WERI-Rb-1 (cell line): ENCODE results near the gene CLECL1.

ENCODE experiments used
- DNase-seq: peaks from one replicate; pipeline ENCODE4 v3.0.0-alpha.2; 2020
- H3K27ac ChIP-seq: fragments of 250-450 bp; sonication (Bioruptor Pico); 2 replicates; pipeline ENCODE4 v1.5.1; 2020; ENCODE audit warnings: mild to moderate bottlenecking, moderate library complexity
- H3K27me3 ChIP-seq: fragments of 250-450 bp; sonication (Bioruptor Pico); 2 replicates; pipeline ENCODE4 v1.5.1; 2021; ENCODE audit warnings: mild to moderate bottlenecking, low read depth, moderate library complexity; ENCODE audit not compliant: insufficient read depth, severe bottlenecking
- H3K36me3 ChIP-seq: fragments of 250-450 bp; sonication (Bioruptor Pico); 2 replicates; pipeline ENCODE4 v1.5.1; 2020; ENCODE audit warnings: mild to moderate bottlenecking, moderate library complexity
- H3K4me3 ChIP-seq: 2 replicates; pipeline ENCODE4 v1.5.1; 2011; ENCODE audit warnings: low read depth, mild to moderate bottlenecking, control low read depth, low read length
- H3K9me3 ChIP-seq: fragments of 250-450 bp; sonication (Bioruptor Pico); 2 replicates; pipeline ENCODE4 v1.5.1; 2021; ENCODE audit warnings: mild to moderate bottlenecking, moderate library complexity; ENCODE audit not compliant: severe bottlenecking
- CTCF ChIP-seq: IDR thresholded peaks from 2 replicates; pipeline ENCODE4 v1.5.1; 2011; ENCODE audit warnings: low read depth, mild to moderate bottlenecking, control low read depth, inconsistent platforms, low read length

CLECL1 gene

GRCh38 chr12:9757433-9758025, 24.6 kb upstream of the CLECL1 start:
- H3K4me3 ChIP-seq: no peak overlapping the region
- TF ChIP-seq CTCF: no peak
- H3K9me3 ChIP-seq: no peaks in the 10 kb centered on the region
- H3K27me3 ChIP-seq: no peaks in the 10 kb centered on the region
- H3K27ac ChIP-seq: no peak overlapping the region
- no peaks in the 10 kb centered on the region for H3K36me3 ChIP-seq
- DNase-seq: no peak

- Histone ChIP-seq H3K27me3 (no peaks in the 10 kb centered on the region), H3K27ac (no peak overlapping the region), H3K36me3 (no peaks in the 10 kb centered on the region), H3K9me3 (no peaks in the 10 kb centered on the region), H3K4me3 (no peak overlapping the region)
- DNase-seq: no peak
- TF ChIP-seq CTCF: no peak
Observed at GRCh38 chr12:9756706-9757105, 23.8 kb upstream of the CLECL1 start.

GRCh38 chr12:9756170-9756569, 23.3 kb upstream of the CLECL1 start:
- Histone ChIP-seq H3K4me3 (no peak overlapping the region), H3K27ac (no peak overlapping the region), H3K36me3 (no peaks in the 10 kb centered on the region), H3K27me3 (no peaks in the 10 kb centered on the region), H3K9me3 (no peaks in the 10 kb centered on the region)
- TF ChIP-seq CTCF: no peak
- no peak for DNase-seq

GRCh38 chr12:9755567-9755966, 22.7 kb upstream of the CLECL1 start:
- Histone ChIP-seq H3K27me3 (no peaks in the 10 kb centered on the region), H3K36me3 (no peaks in the 10 kb centered on the region), H3K27ac (no peak overlapping the region)

GRCh38 chr12:9755035-9755434, 22.1 kb upstream of the CLECL1 start:
- H3K27me3 ChIP-seq: no peaks in the 10 kb centered on the region
- no peak overlapping the region for H3K4me3 ChIP-seq
- no peak overlapping the region for H3K27ac ChIP-seq
- no peaks in the 10 kb centered on the region for H3K36me3 ChIP-seq
- no peaks in the 10 kb centered on the region for H3K9me3 ChIP-seq
- TF ChIP-seq CTCF: no peak
- no peak for DNase-seq

More at GRCh38 chr12:9755567-9755966, 22.7 kb upstream of the CLECL1 start:
- no peak overlapping the region for H3K4me3 ChIP-seq
- H3K9me3 ChIP-seq: no peaks in the 10 kb centered on the region
- no peak for DNase-seq
- no peak for TF ChIP-seq CTCF
